GM18870 (cell line): ENCODE results near the gene LAMB3.
A peak's percentile ranks its signal among the peaks of the same experiment; 100 is the strongest.

Source experiments
- ATAC-seq: cut with Tn5 transposase; IDR thresholded peaks from one replicate; pipeline ENCODE4 v1.9.1; 2021; ENCODE audit warnings: moderate library complexity; ENCODE audit not compliant: unreplicated experiment

Gene LAMB3

GRCh38 chr1:209567698-209568175 lies 84.5 kb downstream of the LAMB3 start:
- no peak for ATAC-seq

DNA sequence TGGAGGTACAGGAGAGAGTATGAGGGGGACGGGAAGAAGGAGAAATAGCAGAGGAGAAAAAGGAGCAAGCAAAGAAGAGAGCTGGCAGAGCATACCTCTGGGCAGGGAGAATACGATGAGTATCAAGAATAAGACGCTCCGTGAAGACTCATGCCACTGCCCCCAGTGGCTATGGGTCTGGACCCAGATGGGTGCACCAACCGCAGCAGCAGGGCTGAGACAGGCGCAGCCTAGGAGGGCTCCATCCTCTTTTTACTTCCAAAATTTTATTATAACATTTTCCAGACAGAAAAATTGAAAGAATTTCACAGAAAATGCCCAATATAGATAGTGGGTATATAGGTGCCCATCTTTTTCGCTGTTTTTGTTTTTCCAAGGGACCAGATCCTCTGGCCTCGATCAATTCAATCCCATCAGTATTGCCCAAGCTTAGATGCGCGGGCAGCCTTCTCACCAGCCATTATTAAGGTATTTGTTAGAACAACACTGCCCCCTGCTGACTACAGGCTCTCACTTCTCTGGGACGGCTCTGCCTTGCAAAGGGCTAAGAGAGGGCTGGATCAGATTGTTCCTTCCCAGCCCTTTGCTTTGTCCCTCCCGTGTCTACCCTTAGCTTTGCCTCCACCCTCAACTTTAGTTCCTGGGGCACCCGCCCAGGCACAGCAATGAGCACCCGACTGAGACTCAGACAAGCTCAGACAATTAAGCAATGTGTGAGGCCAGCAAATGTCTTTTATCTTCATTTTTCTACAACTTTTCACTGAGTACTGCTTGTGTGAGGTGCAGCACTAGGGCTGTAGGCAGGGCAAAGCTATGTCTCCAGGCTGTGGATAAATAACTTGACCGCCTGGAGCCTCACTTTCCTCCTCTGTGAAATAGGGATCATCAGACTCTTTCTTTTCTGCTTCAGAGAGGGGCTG lies 86.2 kb downstream of the LAMB3 start:
- peak; percentile 80 for ATAC-seq
